Germinal center (tissue), 1 donor: ENCODE data around the gene ZBTB32.
A peak's percentile ranks its signal among the peaks of the same experiment; 100 is the strongest.

Source experiments
- DNase-seq: peaks from one replicate; pipeline ENCODE4 v3.0.0; 2012; ENCODE audit warnings: mixed read lengths, low spot score

Gene ZBTB32

GRCh38 chr19:35695895-35696422 lies 8.4 kb upstream of the ZBTB32 start:
- DNase-seq = no peak

GRCh38 chr19:35696835-35697234 lies 7.5 kb upstream of the ZBTB32 start:
- no peak for DNase-seq

GRCh38 chr19:35702223-35703012 lies 1.9 kb upstream of the ZBTB32 start:
- DNase-seq = peak; percentile 97

- no peak for DNase-seq
Measured at GRCh38 chr19:35703343-35703742, 1.0 kb upstream of the ZBTB32 start.

- DNase-seq = no peak
Measured at GRCh38 chr19:35708391-35708790, 4.0 kb downstream of the ZBTB32 start.

GRCh38 chr19:35710784-35711723 lies 6.7 kb downstream of the ZBTB32 start:
- DNase-seq = peak; percentile 64

- DNase-seq = no peak
Measured at GRCh38 chr19:35712567-35713505, 8.5 kb downstream of the ZBTB32 start.

- no peak for DNase-seq
Measured at GRCh38 chr19:35713506-35713850, 9.1 kb downstream of the ZBTB32 start.

- no peak for DNase-seq
Measured at GRCh38 chr19:35713904-35714495, 9.6 kb downstream of the ZBTB32 start.

GRCh38 chr19:35714601-35715354 lies 10.4 kb downstream of the ZBTB32 start:
- DNase-seq = peak; percentile 32

GRCh38 chr19:35715355-35715809 lies 11.0 kb downstream of the ZBTB32 start:
- no peak for DNase-seq

- no peak for DNase-seq
Measured at GRCh38 chr19:35715981-35716800, 11.8 kb downstream of the ZBTB32 start.

GRCh38 chr19:35716801-35717664 lies 12.7 kb downstream of the ZBTB32 start:
- DNase-seq = peak; percentile 99

GRCh38 chr19:35717665-35718344 lies 13.4 kb downstream of the ZBTB32 start, which contains the start of gene KMT2B:
Gene KMT2B, plus strand, starts transcription at chr19:35718003. Its CDS starts 16 bp downstream, at chr19:35718019.
- no peak for DNase-seq

- DNase-seq = peak; percentile 51
Measured at GRCh38 chr19:35718345-35719041, 14.1 kb downstream of the ZBTB32 start.

- DNase-seq = no peak
Measured at GRCh38 chr19:35719402-35720162, 15.2 kb downstream of the ZBTB32 start.
